Tibial artery (tissue), 4 donors: Measurements from ENCODE around the gene ZNF541.

Source experiments
- DNase-seq, 2 donors: peaks; one replicate each; pipeline ENCODE4 v3.0.0-alpha.2; 2019
- H3K27ac ChIP-seq, 2 donors: fragments of 200-600 bp; sonication (generic) in 1 of 2; 1 replicate in 1 of 2; 2 replicates in 1 of 2; pipeline ENCODE4 v1.5.1; 2018 to 2019; ENCODE audit warnings: mild to moderate bottlenecking in 1 of 2
- H3K27me3 ChIP-seq, 2 donors: fragments of 200-600 bp; sonication (generic) in 1 of 2; one replicate each; pipeline versions ENCODE4 v1.5.1 to v1.6.0; 2016 to 2019
- H3K36me3 ChIP-seq, 3 donors: fragments of 200-600 bp; sonication (generic) in 2 of 3; one replicate each; pipeline ENCODE4 v1.5.1; 2016 to 2019; ENCODE audit warnings: mild to moderate bottlenecking in 2 of 3
- H3K4me1 ChIP-seq, 4 donors: fragments of 200-600 bp; sonication (generic) in 2 of 4; 1 replicate in 3 of 4; 2 replicates in 1 of 4; pipeline ENCODE4 v1.5.1; 2016 to 2019
- H3K4me3 ChIP-seq, 2 donors: fragments of 200-600 bp; sonication (generic) in 1 of 2; 1 replicate in 1 of 2; 2 replicates in 1 of 2; pipeline ENCODE4 v1.5.1; 2018 to 2019; ENCODE audit warnings: mild to moderate bottlenecking in 2 of 2
- H3K9me3 ChIP-seq, 3 donors: fragments of 200-600 bp; sonication (generic) in 1 of 3; one replicate each; pipeline ENCODE4 v1.5.1; 2016 to 2019
- CTCF ChIP-seq, 2 experiments: fragments of 200-600 bp in 1 of 2; fragments of 450-650 bp in 1 of 2; IDR thresholded peaks; one replicate each; pipeline ENCODE4 v1.5.1; 2017 to 2019; ENCODE audit warnings: antibody characterized with exemption in 2 of 2, mild to moderate bottlenecking in 1 of 2, moderate library complexity in 1 of 2
- intact Hi-C: fragments of 100-400 bp; cut with DNase I; formaldehyde crosslinking; loops from one replicate; pipeline ENCODE4 v1.15.0; 2023; ENCODE audit warnings: low total_unique reads

Gene ZNF541

GRCh38 chr19:47539747-47540311, 33.1 kb downstream of the ZNF541 start:
- intact Hi-C loops: no loop called here
- no peak for TF ChIP-seq CTCF (IDR thresholded peaks at IDR 0.05)
- peaks cover 0 to 21% of the 10 kb centered on the region in 2 donors for H3K27me3 ChIP-seq
- no peak overlapping the region for H3K4me3 ChIP-seq
- H3K27ac ChIP-seq: no peak overlapping the region
- H3K36me3 ChIP-seq: no peaks in the 10 kb centered on the region
- H3K4me1 ChIP-seq: peaks cover 0 to under 1% (median under 1%) of the 10 kb centered on the region in 4 donors
- H3K9me3 ChIP-seq: no peaks in the 10 kb centered on the region
- no peak for DNase-seq

DNA sequence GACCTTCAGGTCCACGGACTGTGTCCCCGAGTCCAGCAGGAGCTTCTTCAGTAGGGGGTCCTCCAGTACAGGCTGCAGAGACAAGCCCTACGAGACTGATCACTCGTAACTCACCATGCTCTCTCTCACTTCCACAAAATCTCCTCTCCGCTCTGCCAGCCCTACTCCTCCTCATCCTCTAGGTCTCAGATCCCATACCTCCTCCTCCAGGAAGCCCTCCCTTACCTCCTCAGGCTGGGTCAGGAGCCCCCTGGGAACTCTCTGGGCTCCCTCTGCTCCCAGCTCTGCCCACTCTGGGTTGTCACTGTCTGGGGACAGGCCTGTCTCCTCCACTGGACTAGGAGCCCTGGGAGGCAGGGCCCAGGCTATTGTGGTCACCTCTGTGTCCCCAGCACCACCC, 34.1 kb downstream of the ZNF541 start:
- intact Hi-C loops: no loop called here
- no peak for TF ChIP-seq CTCF (IDR thresholded peaks at IDR 0.05)
- H3K4me1 ChIP-seq: no peaks in the 10 kb centered on the region
- DNase-seq: no peak
- H3K27ac ChIP-seq: no peak overlapping the region
- H3K4me3 ChIP-seq: no peak overlapping the region
- H3K36me3 ChIP-seq: no peaks in the 10 kb centered on the region
- H3K27me3 ChIP-seq: peaks cover 0 to 10% of the 10 kb centered on the region in 2 donors
- no peaks in the 10 kb centered on the region for H3K9me3 ChIP-seq

- intact Hi-C loops: no loop called here
- Histone ChIP-seq H3K27me3 (peaks cover 0 to 8% of the 10 kb centered on the region in 2 donors), H3K9me3 (no peaks in the 10 kb centered on the region), H3K36me3 (no peaks in the 10 kb centered on the region), H3K4me3 (no peak overlapping the region), H3K4me1 (no peaks in the 10 kb centered on the region), H3K27ac (no peak overlapping the region)
- no peak for TF ChIP-seq CTCF (IDR thresholded peaks at IDR 0.05)
- no peak for DNase-seq
Measured at GRCh38 chr19:47537493-47537892, 35.5 kb downstream of the ZNF541 start.

- Histone ChIP-seq H3K4me1 (no peaks in the 10 kb centered on the region), H3K9me3 (no peaks in the 10 kb centered on the region), H3K36me3 (no peaks in the 10 kb centered on the region), H3K27ac (no peak overlapping the region), H3K27me3 (peaks cover 0 to 20% of the 10 kb centered on the region in 2 donors), H3K4me3 (no peak overlapping the region)
- DNase-seq: no peak
- no peak for TF ChIP-seq CTCF (IDR thresholded peaks at IDR 0.05)
- intact Hi-C loops: no loop called here
Measured at GRCh38 chr19:47534628-47535027, 38.3 kb downstream of the ZNF541 start.

DNA sequence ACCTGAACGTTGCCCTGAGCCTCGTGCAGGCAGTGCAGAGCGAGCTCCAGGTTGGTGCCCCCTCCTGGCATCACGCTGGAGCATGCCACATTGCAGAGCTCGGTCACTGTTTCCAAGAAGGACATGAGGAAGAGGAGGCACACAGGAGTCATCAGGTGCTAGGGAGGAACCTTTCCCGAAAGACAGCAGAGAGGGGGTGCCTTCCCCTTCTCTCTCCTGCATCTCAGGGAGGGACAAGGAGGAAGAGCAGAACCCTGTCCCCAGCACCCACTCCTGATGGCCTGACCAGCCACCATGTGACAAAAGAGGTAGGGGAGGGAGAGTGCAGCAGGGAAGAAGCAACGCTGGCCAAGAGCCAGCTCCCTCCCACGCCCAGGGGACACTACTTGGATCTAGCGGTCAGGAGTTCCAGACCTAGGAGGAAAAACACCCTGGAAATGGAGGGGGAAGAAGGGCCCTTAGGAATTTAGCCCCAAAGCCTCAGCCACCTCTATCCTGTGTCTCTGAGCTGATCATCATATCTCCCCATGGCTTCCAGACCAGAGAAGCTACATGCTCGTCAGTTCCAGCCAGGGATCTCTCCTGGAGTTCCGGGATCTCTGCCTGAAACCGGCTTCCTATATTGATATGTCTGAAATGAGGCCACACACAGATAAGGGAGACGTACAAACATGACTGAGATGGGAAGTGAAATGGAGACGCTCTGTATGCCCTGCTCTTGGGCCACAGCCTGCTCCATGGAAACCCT, 41.1 kb downstream of the ZNF541 start:
- Histone ChIP-seq H3K4me1 (no peaks in the 10 kb centered on the region), H3K4me3 (no peak overlapping the region), H3K27me3 (peaks cover 0 to 28% of the 10 kb centered on the region in 2 donors), H3K27ac (no peak overlapping the region), H3K36me3 (no peaks in the 10 kb centered on the region), H3K9me3 (no peaks in the 10 kb centered on the region)
- intact Hi-C loops: no loop called here
- no peak for TF ChIP-seq CTCF (IDR thresholded peaks at IDR 0.05)
- DNase-seq: no peak
